Measurements from ENCODE around the gene AKAP13.
"Not testable (repeated sequence)": the region's sequence is repeated elsewhere in the genome, so short reads cannot be mapped to it uniquely, and the experiment has no call there.

The AKAP13 gene

GRCh38 chr15:85514413-85514812 lies 134.0 kb downstream of the AKAP13 start:
- no peak for DNase-seq

GRCh38 chr15:85515212-85515611 lies 134.8 kb downstream of the AKAP13 start:
- DNase-seq = no peak

GRCh38 chr15:85517086-85517485 lies 136.7 kb downstream of the AKAP13 start:
- DNase-seq = no peak

GRCh38 chr15:85518979-85519761 lies 138.8 kb downstream of the AKAP13 start:
- DNase-seq = no peak

GRCh38 chr15:85520650-85521049 lies 140.2 kb downstream of the AKAP13 start:
- DNase-seq = peak; percentile 5

GRCh38 chr15:85523530-85523929 lies 143.1 kb downstream of the AKAP13 start:
- DNase-seq = no peak

GRCh38 chr15:85525755-85526154 lies 145.4 kb downstream of the AKAP13 start:
- DNase-seq = no peak

- DNase-seq = no peak
Observed at GRCh38 chr15:85527895-85528294, 147.5 kb downstream of the AKAP13 start.

GRCh38 chr15:85530079-85530478 lies 149.7 kb downstream of the AKAP13 start:
- DNase-seq = no peak

- DNase-seq = no peak
Observed at GRCh38 chr15:85531083-85531482, 150.7 kb downstream of the AKAP13 start.

GRCh38 chr15:85532689-85533088 lies 152.3 kb downstream of the AKAP13 start:
- DNase-seq = no peak

GRCh38 chr15:85534031-85534430 lies 153.6 kb downstream of the AKAP13 start:
- DNase-seq = no peak

- DNase-seq = not testable (repeated sequence)
Observed at GRCh38 chr15:85535533-85536330, 155.3 kb downstream of the AKAP13 start.

- DNase-seq = no peak
Observed at GRCh38 chr15:85536341-85536740, 155.9 kb downstream of the AKAP13 start.

GRCh38 chr15:85539491-85539890 lies 159.1 kb downstream of the AKAP13 start:
- no peak for DNase-seq

GRCh38 chr15:85540085-85540797 lies 159.8 kb downstream of the AKAP13 start:
- DNase-seq = no peak

- DNase-seq = no peak
Observed at GRCh38 chr15:85541744-85542143, 161.3 kb downstream of the AKAP13 start.

GRCh38 chr15:85542488-85542887 lies 162.1 kb downstream of the AKAP13 start:
- DNase-seq = no peak

GRCh38 chr15:85542895-85543331 lies 162.5 kb downstream of the AKAP13 start:
- peak; percentile 2 for DNase-seq

GRCh38 chr15:85543741-85544155 lies 163.3 kb downstream of the AKAP13 start:
- peak; percentile 17 for DNase-seq

GRCh38 chr15:85545185-85545584 lies 164.8 kb downstream of the AKAP13 start:
- no peak for DNase-seq

- no peak for DNase-seq
Observed at GRCh38 chr15:85545752-85546151, 165.3 kb downstream of the AKAP13 start.

- DNase-seq = no peak
Observed at GRCh38 chr15:85547386-85547785, 167.0 kb downstream of the AKAP13 start.
